Neural crest cell (in vitro differentiated cells): ENCODE measurements around the gene ARHGDIA. TPM values are rescaled to one million over a fixed set of nuclear protein-coding genes. Genes with fewer than 3 reads are reported as not detected.

Experiments
- DNase-seq: peaks from one replicate; pipeline ENCODE4 v3.0.0; 2021; ENCODE audit warnings: low read depth, mixed read lengths, low spot score
- H3K27ac Mint-ChIP-seq: one replicate; pipeline ENCODE4 v1.8.0; 2021; ENCODE audit warnings: mild to moderate bottlenecking, mixed read lengths; ENCODE audit not compliant: unreplicated experiment
- H3K27me3 Mint-ChIP-seq: 2 replicates; pipeline ENCODE4 v1.8.0; 2021; ENCODE audit warnings: low read depth, mild to moderate bottlenecking, mixed read lengths
- H3K36me3 Mint-ChIP-seq: 2 replicates; pipeline ENCODE4 v1.8.0; 2021; ENCODE audit warnings: low read depth, mild to moderate bottlenecking, mixed read lengths
- H3K4me1 Mint-ChIP-seq: 2 replicates; pipeline ENCODE4 v1.8.0; 2021; ENCODE audit warnings: mixed read lengths
- H3K4me3 Mint-ChIP-seq: one replicate; pipeline ENCODE4 v1.8.0; 2021; ENCODE audit warnings: mild to moderate bottlenecking, mixed read lengths
- H3K9me3 Mint-ChIP-seq: 2 replicates; pipeline ENCODE4 v1.8.0; 2021; ENCODE audit warnings: mixed read lengths
- total RNA-seq: library from RNA; stranded (reverse); gene quantifications from 2 replicates; pipeline ENCODE4 v1.2.1, GENCODE V29; 2021
- TF ChIP-seq, protein P1 (sequence below): fragments of 200-600 bp; sonication (generic); conservative IDR thresholded peaks from 2 replicates; pipeline ENCODE4 v1.5.0; 2021; ENCODE audit warnings: antibody characterized with exemption, mild to moderate bottlenecking

Gene ARHGDIA
- total RNA-seq, 1 donor from 2014 or later = 405 TPM

DNA sequence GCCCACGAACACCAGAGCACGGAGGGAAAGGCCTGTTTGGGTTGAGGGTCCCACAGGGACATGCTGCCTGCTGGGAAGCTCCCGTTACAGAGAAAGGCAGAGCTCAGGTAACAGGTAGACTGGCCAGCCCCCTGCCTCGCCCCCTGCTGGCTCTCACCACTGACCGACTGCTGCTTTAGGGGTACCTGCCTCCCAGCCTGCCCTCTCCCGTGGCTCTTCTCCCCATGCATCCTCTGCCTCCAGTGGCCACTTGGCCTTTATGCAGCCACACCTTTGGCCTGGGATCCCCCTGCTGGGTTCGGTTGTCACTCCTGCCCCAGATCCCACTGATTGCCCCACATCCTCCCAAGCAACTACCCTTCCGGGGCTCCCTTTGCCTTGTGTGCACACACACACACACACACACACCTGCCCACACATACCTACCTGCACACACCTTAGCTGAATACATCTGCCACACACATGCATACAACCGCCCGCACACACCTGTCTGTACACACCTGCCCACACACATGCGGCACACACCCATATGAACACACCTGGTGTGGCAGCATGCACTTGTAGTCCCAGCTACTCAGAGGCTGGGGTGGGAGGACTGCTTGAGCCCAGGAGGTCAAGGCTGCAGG is 45.2 kb downstream of the ARHGDIA start:
- Mint-ChIP-seq H3K36me3 (peaks cover 3% of the 10 kb centered on the region), H3K9me3 (no peaks in the 10 kb centered on the region), H3K27ac (no peak overlapping the region), H3K4me3 (peak overlapping the region; percentile 21), H3K4me1 (peaks cover 26% of the 10 kb centered on the region), H3K27me3 (no peaks in the 10 kb centered on the region)
- no peak for DNase-seq
- TF ChIP-seq, protein P1, sequence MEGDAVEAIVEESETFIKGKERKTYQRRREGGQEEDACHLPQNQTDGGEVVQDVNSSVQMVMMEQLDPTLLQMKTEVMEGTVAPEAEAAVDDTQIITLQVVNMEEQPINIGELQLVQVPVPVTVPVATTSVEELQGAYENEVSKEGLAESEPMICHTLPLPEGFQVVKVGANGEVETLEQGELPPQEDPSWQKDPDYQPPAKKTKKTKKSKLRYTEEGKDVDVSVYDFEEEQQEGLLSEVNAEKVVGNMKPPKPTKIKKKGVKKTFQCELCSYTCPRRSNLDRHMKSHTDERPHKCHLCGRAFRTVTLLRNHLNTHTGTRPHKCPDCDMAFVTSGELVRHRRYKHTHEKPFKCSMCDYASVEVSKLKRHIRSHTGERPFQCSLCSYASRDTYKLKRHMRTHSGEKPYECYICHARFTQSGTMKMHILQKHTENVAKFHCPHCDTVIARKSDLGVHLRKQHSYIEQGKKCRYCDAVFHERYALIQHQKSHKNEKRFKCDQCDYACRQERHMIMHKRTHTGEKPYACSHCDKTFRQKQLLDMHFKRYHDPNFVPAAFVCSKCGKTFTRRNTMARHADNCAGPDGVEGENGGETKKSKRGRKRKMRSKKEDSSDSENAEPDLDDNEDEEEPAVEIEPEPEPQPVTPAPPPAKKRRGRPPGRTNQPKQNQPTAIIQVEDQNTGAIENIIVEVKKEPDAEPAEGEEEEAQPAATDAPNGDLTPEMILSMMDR = peak; percentile 16

DNA sequence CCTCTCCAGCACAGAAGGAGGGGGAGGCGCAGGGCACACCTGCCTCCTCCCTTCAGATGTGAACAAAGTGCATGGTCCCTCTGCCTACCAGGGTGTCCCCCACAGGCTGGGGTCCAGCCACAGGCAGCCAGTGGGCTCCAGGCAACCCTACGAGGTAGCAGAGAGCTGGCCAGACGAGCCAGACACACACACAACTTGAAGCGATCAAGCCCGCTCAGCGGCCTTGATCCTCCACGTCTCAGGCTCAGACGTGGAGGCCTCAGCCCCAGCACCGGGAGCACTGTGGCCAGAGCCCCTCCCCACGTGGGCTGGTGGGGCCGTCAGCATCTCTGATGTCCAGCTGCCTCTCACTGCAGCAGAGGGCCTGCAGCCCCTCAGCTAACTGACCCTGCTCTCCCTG is 46.5 kb downstream of the ARHGDIA start:
- Mint-ChIP-seq H3K36me3 (peaks cover 3% of the 10 kb centered on the region), H3K27ac (no peak overlapping the region), H3K9me3 (no peaks in the 10 kb centered on the region), H3K27me3 (no peaks in the 10 kb centered on the region), H3K4me3 (no peak overlapping the region), H3K4me1 (peaks cover 20% of the 10 kb centered on the region)
- TF ChIP-seq, protein P1 = no peak
- DNase-seq = no peak

DNA sequence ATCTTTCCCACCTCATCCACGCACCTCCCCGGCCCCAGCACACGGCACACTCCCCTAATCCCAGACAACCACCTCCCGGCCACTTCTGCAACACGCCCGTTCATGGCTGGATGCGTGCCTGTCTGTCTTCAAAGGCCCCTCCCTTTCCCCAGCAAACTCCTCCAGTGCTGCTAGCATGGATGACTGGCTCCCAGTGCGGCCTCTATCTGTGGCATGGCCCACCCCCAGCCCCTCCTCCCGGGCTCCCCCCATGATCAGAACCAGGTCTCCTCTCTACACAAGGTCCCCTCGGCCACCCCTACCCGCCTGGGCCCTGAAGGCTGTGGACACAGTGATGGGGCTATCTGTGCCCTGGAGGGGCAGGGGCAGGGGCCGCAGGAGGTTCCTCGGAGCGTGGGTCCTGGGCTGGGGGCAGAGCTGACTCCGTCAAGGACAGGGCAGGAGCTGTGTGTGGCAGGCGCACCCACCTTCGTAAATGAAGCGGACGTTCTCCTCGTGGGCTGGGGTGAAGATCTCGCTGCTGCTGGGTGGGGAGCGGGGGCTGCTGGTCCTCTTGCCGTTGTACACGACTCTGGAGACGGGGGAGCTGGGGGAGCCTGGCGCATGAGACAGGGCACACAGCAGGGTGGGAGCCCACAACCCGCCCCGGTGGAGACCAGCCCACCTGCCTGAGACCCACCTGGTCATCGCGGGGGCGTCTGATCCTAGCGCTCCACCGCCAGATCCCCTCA is 47.2 kb downstream of the ARHGDIA start:
- Mint-ChIP-seq H3K36me3 (peaks cover 3% of the 10 kb centered on the region), H3K4me3 (no peak overlapping the region), H3K9me3 (no peaks in the 10 kb centered on the region), H3K4me1 (peaks cover 16% of the 10 kb centered on the region), H3K27ac (no peak overlapping the region), H3K27me3 (no peaks in the 10 kb centered on the region)
- DNase-seq = no peak
- TF ChIP-seq, protein P1 = no peak

DNA sequence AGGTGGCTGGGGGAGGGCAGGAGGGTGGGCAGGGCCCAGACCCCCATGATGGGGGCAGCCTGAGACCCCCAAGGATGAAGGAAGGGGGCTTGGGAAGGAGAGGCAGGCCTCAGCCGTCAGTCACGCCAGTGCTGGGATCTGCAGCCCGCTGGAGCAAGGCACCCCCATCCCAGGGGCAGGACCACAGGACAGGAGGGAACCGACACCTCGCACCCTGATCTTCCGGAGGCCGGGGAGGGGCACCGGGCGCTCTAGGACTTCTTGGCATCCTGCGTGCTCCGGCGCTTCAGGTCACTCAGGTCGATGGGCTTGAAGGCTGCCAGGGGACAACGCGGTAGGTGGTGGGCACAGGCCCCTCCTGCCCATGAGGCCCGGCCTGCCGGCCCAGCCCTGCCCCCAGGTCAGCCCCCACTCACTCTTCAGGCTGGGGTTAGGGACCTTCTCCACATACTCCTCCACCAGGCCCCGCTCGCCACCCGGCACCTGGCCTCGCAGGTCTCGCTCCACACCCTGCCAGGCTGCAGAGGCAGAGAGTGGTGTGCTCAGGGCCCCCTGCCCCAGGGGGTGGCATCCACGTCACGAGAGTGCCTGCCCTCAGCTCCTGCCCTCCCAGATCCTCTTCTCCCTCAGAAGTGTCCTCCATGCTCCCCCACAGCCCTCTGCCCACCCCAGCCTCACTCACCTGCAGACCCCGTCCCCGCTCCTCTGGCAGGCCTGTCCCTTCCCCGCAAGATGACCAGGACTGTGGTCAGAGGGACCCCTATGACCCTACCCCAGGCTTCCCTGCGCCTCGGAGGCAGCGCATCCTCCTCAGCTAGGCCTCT is 47.9 kb downstream of the ARHGDIA start:
- H3K4me3 Mint-ChIP-seq = no peak overlapping the region
- H3K4me1 Mint-ChIP-seq = peaks cover 9% of the 10 kb centered on the region
- H3K27ac Mint-ChIP-seq = no peak overlapping the region
- DNase-seq = no peak
- H3K36me3 Mint-ChIP-seq = no peaks in the 10 kb centered on the region
- TF ChIP-seq, protein P1 = no peak
- H3K27me3 Mint-ChIP-seq = peaks cover 2% of the 10 kb centered on the region
- no peaks in the 10 kb centered on the region for H3K9me3 Mint-ChIP-seq

DNA sequence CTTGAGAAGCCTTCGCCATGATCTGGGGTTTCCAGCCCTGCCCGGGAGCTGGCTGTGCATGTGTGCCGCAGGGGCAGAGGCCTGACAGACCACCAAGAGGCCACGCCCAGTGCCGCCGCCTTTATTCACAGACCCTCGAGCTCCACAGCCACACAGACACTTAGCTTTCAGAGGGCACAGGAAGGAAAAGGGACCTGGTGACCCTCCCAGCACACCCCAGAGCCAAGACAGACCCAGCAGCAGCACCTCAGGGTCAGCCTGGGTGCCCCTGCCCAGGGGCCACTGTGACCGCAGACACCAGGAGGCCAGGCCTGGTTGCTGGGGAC is 48.9 kb downstream of the ARHGDIA start:
- no peak overlapping the region for H3K27ac Mint-ChIP-seq
- no peak overlapping the region for H3K4me3 Mint-ChIP-seq
- no peaks in the 10 kb centered on the region for H3K36me3 Mint-ChIP-seq
- TF ChIP-seq, protein P1 = no peak
- DNase-seq = no peak
- H3K27me3 Mint-ChIP-seq = peaks cover 10% of the 10 kb centered on the region
- no peaks in the 10 kb centered on the region for H3K9me3 Mint-ChIP-seq
- H3K4me1 Mint-ChIP-seq = peaks cover 9% of the 10 kb centered on the region
